ENCODE measurements around the gene BOD1. TPM values are rescaled to one million over a fixed set of nuclear protein-coding genes. Genes with fewer than 3 reads are reported as not detected.

The BOD1 gene
- total and polyA plus RNA-seq, 8 donors = 21.5 to 42.5 (median 27.4) TPM

- ATAC-seq (no peak), FAIRE-seq (no peak), DNase-seq (no peak)
- H3K27ac ChIP-seq = no peak overlapping the region
- 72 to 82% methylated on average over 10 of the region's 10 CpGs for WGBS, 2 donors
- no peaks in the 10 kb centered on the region for H3K9me3 ChIP-seq
- H3K27me3 ChIP-seq = no peaks in the 10 kb centered on the region
- no peak for TF ChIP-seq CTCF (IDR thresholded peaks at IDR 0.05)
- H3K36me3 ChIP-seq = no peaks in the 10 kb centered on the region
- no peak overlapping the region for H3K4me3 ChIP-seq
- H3K4me1 ChIP-seq = peaks cover 0 to 3% (median 0%) of the 10 kb centered on the region in 3 donors
- intact Hi-C loops (cut with DNase I) = loop anchor here in 2 of 3 donors (5.0 to 10.0 kb wide), 3 partner anchors 131 to 689 kb away; no protein-coding TSS in a partner anchor
Measured at GRCh38 chr5:173623296-173623771, 6.9 kb upstream of the BOD1 start.

- no peak for FAIRE-seq
- Histone ChIP-seq H3K36me3 (no peaks in the 10 kb centered on the region), H3K4me3 (no peak overlapping the region), H3K9me3 (no peaks in the 10 kb centered on the region), H3K4me1 (peaks cover 0 to 3% (median 0%) of the 10 kb centered on the region in 3 donors), H3K27ac (no peak overlapping the region), H3K27me3 (no peaks in the 10 kb centered on the region)
- no peak for TF ChIP-seq CTCF (IDR thresholded peaks at IDR 0.05)
- intact Hi-C loops (cut with DNase I) = loop anchor here in 2 of 3 donors (5.0 to 10.0 kb wide), 3 partner anchors 132 to 690 kb away; no protein-coding TSS in a partner anchor
- WGBS, 2 donors = 82 to 83% methylated on average over 19 of the region's 19 CpGs
- ATAC-seq = no peak
- no peak for DNase-seq
Measured at GRCh38 chr5:173622183-173623047, 6.0 kb upstream of the BOD1 start.

- H3K27me3 ChIP-seq = no peaks in the 10 kb centered on the region
- H3K4me1 ChIP-seq = peaks cover 3 to 7% (median 4%) of the 10 kb centered on the region in 3 donors
- intact Hi-C loops (cut with DNase I) = loop anchor here in 2 of 3 donors (5.0 to 10.0 kb wide), 3 partner anchors 134 to 692 kb away; no protein-coding TSS in a partner anchor
- no peaks in the 10 kb centered on the region for H3K36me3 ChIP-seq
- no peaks in the 10 kb centered on the region for H3K9me3 ChIP-seq
- ATAC-seq = no peak
- DNase-seq = no peak
- no peak for FAIRE-seq
- H3K4me3 ChIP-seq = no peak overlapping the region
- no peak overlapping the region for H3K27ac ChIP-seq
- 72 to 82% methylated on average over 3 of the region's 3 CpGs for WGBS, 2 donors
- TF ChIP-seq CTCF (IDR thresholded peaks at IDR 0.05) = no peak
Measured at GRCh38 chr5:173620784-173621183, 4.3 kb upstream of the BOD1 start.

GRCh38 chr5:173618927-173619519, 2.6 kb upstream of the BOD1 start:
- peak; percentile 26 for FAIRE-seq
- H3K27ac ChIP-seq = no peak overlapping the region

More at GRCh38 chr5:173618927-173619519, 2.6 kb upstream of the BOD1 start:
- Histone ChIP-seq H3K36me3 (no peaks in the 10 kb centered on the region), H3K27me3 (no peaks in the 10 kb centered on the region), H3K4me3 (no peak overlapping the region), H3K4me1 (peaks cover 14 to 22% (median 20%) of the 10 kb centered on the region in 3 donors), H3K9me3 (no peaks in the 10 kb centered on the region)
- DNase-seq = peak in 3 of 6 donors; percentile 30 to 64 (median 32)
- intact Hi-C loops (cut with DNase I) = loop anchor here in 2 of 3 donors (5.0 to 10.0 kb wide), 3 partner anchors 353 to 696 kb away; partner anchors contain the start of gene C5orf47 (in 1 of the 2)
- ATAC-seq = peak in 3 of 4 donors; percentile 29 to 39 (median 37)
- TF ChIP-seq CTCF (IDR thresholded peaks at IDR 0.05) = peak; percentile 25 to 59 (median 42)
- 7% methylated on average over 7 of the region's 7 CpGs for WGBS, 2 donors

All from pancreas (tissue), 10 donors.